ENCODE data around the gene HEYL.

Gene HEYL

DNA sequence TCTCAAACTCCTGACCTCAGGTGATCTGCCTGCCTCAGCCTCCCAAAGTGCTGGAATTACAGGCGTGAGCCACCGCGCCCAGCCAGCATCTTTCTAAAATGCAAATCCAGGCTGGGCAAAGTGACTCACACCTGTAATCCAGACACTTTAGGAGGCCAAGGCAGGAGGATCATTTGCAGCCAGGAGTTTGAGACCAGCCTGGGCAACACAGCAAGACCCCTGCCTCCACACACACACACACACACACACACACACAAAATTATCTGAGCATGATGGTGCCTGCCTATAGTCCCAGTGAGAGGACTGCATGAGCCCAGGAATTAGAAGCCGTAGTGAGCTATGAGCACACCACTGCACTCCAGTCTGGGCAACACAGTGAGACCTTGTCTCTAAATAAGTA is 46.1 kb downstream of the HEYL start:
- DNase-seq = no peak

DNA sequence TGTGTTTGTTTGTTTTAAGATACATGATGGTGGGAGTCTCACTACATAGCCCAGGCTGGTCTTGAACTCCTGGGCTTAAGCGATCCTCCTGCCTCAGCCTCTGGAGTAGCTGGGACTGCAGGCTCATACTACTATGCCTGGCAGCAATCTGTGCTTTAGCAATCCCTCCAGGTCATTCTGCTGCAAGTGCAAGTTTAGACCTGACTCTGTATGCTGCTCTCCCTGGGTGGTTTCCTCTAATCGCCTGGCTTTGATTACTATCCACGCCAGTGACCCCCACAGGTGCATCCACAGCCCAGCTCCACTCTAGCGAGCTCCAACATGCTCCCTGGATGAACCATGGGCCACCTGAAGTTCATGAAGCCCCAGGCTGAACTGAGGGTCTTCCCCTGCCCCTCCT is 47.4 kb downstream of the HEYL start:
- DNase-seq = no peak

- no peak for DNase-seq
Observed at GRCh38 chr1:39590546-39590945, 48.9 kb downstream of the HEYL start.

DNA sequence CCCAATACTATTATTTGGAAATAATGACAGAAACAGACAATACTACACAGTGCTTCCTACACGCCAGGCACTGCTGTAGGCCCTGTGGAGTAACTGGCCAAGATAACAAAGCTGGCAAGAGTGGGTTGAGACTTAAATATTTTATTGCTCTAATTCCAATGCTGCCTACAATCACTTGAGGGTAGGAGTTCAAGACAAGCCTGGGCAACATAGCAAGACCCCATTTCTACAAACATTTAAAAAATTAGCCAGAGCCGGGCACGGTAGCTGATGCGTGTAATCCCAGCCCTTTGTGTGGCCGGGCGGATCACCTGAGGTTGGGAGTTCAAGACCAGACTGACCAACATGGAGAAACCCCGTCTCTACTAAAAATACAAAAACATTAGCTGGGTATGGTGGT is 53.5 kb downstream of the HEYL start:
- DNase-seq = no peak

DNA sequence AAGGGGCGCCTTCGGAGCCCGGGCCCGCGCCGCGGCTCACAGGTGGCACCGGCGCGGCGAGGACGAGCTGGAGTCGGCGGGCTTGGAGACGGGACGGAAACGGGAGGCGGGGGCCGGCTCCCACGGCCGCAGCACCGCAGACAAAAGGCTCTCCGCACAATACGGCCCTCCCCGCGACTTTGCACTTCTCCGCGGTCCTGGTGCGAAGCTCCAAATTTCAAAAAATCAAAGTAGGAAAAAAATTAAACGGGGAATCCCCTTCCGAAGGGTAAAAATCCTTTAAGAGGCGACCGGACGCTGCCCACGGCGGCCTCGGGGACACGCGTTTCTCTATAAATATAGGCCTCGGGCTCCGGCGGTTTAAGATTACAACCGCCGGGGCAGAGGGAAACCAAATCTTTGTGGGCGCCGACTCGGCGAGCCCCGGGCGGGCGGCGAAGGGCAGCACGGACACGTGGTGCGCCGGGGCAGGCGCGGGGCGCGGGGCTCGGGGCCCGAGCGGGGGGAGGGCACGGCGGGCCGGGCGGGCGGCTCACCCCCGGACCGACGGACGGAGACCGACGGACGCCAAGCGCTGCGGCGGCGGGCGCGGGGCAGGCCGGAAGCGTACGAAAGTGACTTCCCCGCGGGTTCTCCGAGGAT is 63.3 kb downstream of the HEYL start:
- no peak for DNase-seq

- no peak for DNase-seq
Observed at GRCh38 chr1:39575191-39576015, 64.0 kb downstream of the HEYL start.

- DNase-seq = no peak
Observed at GRCh38 chr1:39574646-39575045, 64.8 kb downstream of the HEYL start.

Data from NCI-H1436 treated with DMSO at 0.1 percent for 48 hours (cell line).